GM12891 (cell line): ENCODE results near the gene VWA8.

Experiments
- POLR2A ChIP-seq: IDR thresholded peaks from 2 replicates; pipeline ENCODE4 v1.6.1; 2011; ENCODE audit warnings: low read depth, low read length, control low read depth
- POLR2AphosphoS5 ChIP-seq: IDR thresholded peaks from 2 replicates; pipeline ENCODE4 v1.6.1; 2011; ENCODE audit warnings: low read depth, low read length, control low read depth

DNA sequence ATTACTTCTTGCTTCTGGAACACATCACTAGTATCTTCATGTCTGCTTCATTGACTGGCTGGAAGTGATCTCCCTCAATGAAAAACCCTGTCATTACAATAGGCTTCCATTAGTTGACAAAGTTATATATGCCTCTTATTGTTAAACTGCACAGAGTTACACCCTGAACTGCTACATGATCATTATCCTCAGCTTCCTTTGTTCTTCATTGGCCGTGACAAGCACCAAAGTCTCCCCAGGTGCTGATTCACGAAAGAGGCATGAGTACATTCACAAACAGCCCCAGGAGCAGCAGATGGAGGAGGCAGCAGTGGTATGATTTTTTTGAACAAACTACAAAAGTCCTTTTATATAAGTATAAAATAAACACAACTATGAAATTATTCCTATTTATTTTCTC is 51.4 kb downstream of the VWA8 start:
- TF ChIP-seq POLR2A (no peak), POLR2AphosphoS5 (no peak)
